Activated CD4-positive, alpha-beta memory T cell treated with anti-CD3 and anti-CD28 coated beads for 36 hours (primary cell): ENCODE data around the gene RCL1. TPM values are rescaled to one million over a fixed set of nuclear protein-coding genes. Genes with fewer than 3 reads are reported as not detected.
"Not testable (repeated sequence)": the region's sequence is repeated elsewhere in the genome, so short reads cannot be mapped to it uniquely, and the experiment has no call there.

Source experiments
- CTCF ChIA-PET: fragments of 350-600 bp; sonication (Branson Sonifier 250); formaldehyde crosslinking; loops from one replicate; lab custom pipeline; 2021; ENCODE audit warnings: antibody characterized with exemption, inconsistent platforms; lab: Charles Lee
- POLR2A ChIA-PET: fragments of 350-600 bp; sonication (Branson Sonifier 250); formaldehyde crosslinking; loops from one replicate; lab custom pipeline; 2021; ENCODE audit warnings: antibody characterized with exemption; lab: Charles Lee
- DNase-seq: peaks from one replicate; pipeline ENCODE4 v3.0.0-alpha.2; 2020
- H3K27ac Mint-ChIP-seq: one replicate; pipeline ENCODE4 v1.8.0; 2021; ENCODE audit warnings: mixed read lengths
- H3K27me3 Mint-ChIP-seq: one replicate; pipeline ENCODE4 v1.8.0; 2021; ENCODE audit warnings: mixed read lengths
- H3K36me3 Mint-ChIP-seq: one replicate; pipeline ENCODE4 v1.8.0; 2021; ENCODE audit warnings: mixed read lengths
- H3K4me1 Mint-ChIP-seq: one replicate; pipeline ENCODE4 v1.8.0; 2021; ENCODE audit warnings: low read depth, mixed read lengths
- H3K4me3 Mint-ChIP-seq: one replicate; pipeline ENCODE4 v1.8.0; 2021; ENCODE audit warnings: mild to moderate bottlenecking, mixed read lengths
- H3K9me3 Mint-ChIP-seq: one replicate; pipeline ENCODE4 v1.8.0; 2021; ENCODE audit warnings: mixed read lengths
- intact Hi-C: fragments of 100-400 bp; cut with micrococcal nuclease; formaldehyde crosslinking; loops from one replicate; pipeline ENCODE4 v1.15.1; 2023
- total RNA-seq, 2 experiments: library from RNA; stranded (reverse); gene quantifications; one replicate each; pipeline ENCODE4 v1.2.3, GENCODE V29; 2021

RCL1 gene, protein sequence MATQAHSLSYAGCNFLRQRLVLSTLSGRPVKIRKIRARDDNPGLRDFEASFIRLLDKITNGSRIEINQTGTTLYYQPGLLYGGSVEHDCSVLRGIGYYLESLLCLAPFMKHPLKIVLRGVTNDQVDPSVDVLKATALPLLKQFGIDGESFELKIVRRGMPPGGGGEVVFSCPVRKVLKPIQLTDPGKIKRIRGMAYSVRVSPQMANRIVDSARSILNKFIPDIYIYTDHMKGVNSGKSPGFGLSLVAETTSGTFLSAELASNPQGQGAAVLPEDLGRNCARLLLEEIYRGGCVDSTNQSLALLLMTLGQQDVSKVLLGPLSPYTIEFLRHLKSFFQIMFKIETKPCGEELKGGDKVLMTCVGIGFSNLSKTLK
- 10 to 100 TPM; 26.0 to 28.2 TPM for total RNA-seq

DNA sequence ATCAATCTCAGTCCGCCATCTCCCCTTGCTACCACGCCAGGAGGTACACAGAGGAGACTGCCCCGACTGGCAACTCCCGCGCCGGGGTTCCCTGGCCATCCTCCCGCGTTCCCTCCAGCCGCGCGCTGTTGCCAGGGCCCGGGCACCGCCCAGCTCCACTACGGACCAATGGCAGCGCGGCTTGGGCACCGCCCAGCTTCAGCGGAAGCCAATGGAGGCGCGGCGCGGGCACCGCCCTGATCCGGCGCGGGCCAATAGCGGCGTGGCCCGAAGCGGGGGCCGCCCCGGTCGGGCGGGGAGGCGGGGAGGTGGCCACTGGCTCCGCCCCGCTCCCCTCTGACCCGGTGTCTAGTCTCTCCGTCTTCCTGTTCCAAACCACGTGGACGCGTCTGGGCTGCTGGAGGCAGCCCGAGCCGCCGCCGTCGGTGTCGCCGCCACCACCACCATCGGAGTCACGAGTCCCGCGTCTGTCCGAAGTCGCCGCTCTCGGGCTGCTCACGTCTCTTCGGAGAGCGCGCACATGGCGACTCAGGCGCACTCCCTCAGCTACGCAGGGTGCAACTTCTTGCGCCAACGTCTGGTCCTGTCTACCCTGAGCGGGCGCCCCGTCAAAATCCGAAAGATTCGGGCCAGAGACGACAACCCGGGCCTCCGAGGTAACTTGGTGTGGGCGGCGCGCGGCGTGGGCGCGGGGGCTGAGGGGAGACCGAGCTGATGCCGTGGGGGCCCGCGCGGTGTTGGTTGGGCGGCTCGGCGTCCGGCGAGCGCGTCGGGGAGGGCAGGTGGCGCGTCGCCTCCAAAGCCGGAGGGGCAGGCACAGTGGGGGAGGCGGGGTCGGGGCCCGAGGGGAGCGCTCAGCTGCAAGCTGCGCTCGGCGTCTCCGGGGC is at the start of gene RCL1:
Gene RCL1 (plus strand): TSS at position 373 of the 887 bp plus-strand sequence. CDS start 148 bp downstream, at position 521.
- Mint-ChIP-seq H3K27ac (peak within 1 kb of the TSS; percentile 86), H3K36me3 (peaks cover 4% of the 10 kb centered on the region), H3K27me3 (no peaks in the 10 kb centered on the region), H3K4me1 (peaks cover 49% of the 10 kb centered on the region), H3K4me3 (peak within 1 kb of the TSS; percentile 93), H3K9me3 (no peaks in the 10 kb centered on the region)
- CTCF ChIA-PET = interaction anchor here (1.0 to 7.1 kb wide), 10 partner anchors 30 to 835 kb away, joined by 3 to 37 read pairs (median 5); partner anchors contain the start of genes CD274 and JAK2
- POLR2A ChIA-PET = interaction anchor here (0.7 to 2.4 kb wide), 10 partner anchors 32 to 192 kb away, joined by 3 to 16 read pairs (median 3); partner anchors contain the start of gene JAK2
- intact Hi-C loops = loop anchor here (1.0 to 5.0 kb wide), 10 partner anchors 22 to 1889 kb away; partner anchors contain the start of genes AK3, CDC37L1 and JAK2
- peak; percentile 98 for DNase-seq

DNA sequence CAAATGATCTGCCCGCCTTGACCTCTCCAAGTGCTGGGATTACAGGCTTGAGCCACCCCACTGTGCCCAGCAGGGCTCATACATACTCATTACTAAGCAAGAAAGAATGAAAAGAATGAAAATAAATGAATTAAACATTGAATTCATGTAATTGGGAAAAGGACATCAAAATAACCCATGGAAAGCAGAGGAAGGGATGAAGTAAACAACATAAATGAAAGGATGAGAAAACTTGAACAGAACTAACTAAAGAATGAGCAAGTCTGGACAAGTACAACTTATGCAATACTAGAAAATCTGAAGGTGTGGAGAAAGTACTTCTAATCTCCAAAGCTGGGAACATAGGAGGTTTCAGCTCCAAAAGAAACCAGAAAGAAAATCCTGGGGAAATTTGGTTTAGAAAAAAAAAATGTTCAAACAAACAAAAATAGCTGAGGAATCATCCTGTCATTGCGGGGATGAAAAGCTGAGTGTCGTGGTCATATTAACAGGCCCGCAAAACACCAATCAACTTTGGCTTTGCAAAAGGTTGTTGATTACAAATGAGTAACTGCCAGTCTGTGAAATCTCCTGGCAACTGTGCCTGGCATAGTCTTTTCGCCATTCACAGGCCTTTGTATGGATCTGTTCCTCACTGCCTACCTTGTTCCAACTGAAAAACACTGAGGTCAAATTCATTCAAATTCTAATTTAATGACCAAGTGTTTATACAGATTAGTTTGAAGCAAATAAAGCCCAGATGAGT is 49.4 kb upstream of the RCL1 start:
- intact Hi-C loops = loop anchor here (5.0 to 10.0 kb wide), 4 partner anchors 239 to 841 kb away; partner anchors contain the start of genes GLIS3 and PLGRKT
- Mint-ChIP-seq H3K4me3 (no peak overlapping the region), H3K27ac (no peak overlapping the region), H3K4me1 (peaks cover 40% of the 10 kb centered on the region), H3K36me3 (no peaks in the 10 kb centered on the region), H3K27me3 (no peaks in the 10 kb centered on the region), H3K9me3 (no peaks in the 10 kb centered on the region)
- POLR2A ChIA-PET = interaction anchor here (0.7 kb wide), 1 partner anchor 76 kb away, joined by 4 read pairs; no protein-coding TSS in a partner anchor
- CTCF ChIA-PET = interaction anchor here (1.6 kb wide), 1 partner anchor 15 kb away, joined by 4 read pairs; no protein-coding TSS in a partner anchor
- no peak for DNase-seq

DNA sequence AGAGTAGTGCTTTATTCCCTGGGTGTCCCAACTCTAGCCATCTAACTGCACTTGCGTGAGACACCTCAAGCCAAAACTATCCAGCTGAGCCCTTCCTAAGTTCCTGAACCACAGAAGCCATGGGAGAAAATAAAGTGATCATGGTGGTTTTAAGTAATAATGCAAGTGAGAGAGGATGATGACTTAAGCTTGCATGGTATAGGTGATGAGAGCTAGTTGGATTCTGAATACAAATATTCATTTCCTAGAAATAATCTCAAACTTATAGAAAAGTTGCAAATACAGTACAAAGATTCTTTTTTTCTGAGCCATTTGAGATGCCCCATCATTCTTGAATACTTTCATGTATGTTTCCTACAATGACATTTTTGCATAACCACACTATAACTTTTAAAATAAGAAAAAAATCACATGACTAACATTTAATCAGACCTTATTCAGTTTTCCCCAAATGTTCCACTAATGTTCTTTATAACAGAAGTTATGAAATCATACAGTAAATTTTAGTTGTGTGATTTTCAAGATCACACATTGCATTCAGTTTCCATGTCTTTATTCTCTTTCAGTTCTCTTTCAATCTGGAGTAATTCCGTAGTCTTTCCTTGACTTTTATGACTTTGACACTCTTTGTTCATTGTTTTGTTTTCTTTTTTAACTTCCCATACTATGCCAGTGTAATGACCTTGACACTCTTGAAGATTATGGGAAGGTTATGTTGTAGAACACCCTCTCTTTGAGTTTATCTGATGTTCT is 46.3 kb upstream of the RCL1 start:
- H3K4me1 Mint-ChIP-seq = peaks cover 29% of the 10 kb centered on the region
- intact Hi-C loops = loop anchor here (2.0 to 10.0 kb wide), 4 partner anchors 86 to 838 kb away; partner anchors contain the start of gene GLIS3
- H3K4me3 Mint-ChIP-seq = no peak overlapping the region
- no peak overlapping the region for H3K27ac Mint-ChIP-seq
- POLR2A ChIA-PET = interaction anchor here (1.0 kb wide), 1 partner anchor 1106 kb away, joined by 3 read pairs; no protein-coding TSS in a partner anchor
- H3K9me3 Mint-ChIP-seq = no peaks in the 10 kb centered on the region
- DNase-seq = no peak
- no peaks in the 10 kb centered on the region for H3K36me3 Mint-ChIP-seq
- CTCF ChIA-PET = interaction anchor here (1.3 to 3.6 kb wide), 4 partner anchors 13 to 440 kb away, joined by 3 to 19 read pairs (median 4); no protein-coding TSS in a partner anchor
- H3K27me3 Mint-ChIP-seq = no peaks in the 10 kb centered on the region

DNA sequence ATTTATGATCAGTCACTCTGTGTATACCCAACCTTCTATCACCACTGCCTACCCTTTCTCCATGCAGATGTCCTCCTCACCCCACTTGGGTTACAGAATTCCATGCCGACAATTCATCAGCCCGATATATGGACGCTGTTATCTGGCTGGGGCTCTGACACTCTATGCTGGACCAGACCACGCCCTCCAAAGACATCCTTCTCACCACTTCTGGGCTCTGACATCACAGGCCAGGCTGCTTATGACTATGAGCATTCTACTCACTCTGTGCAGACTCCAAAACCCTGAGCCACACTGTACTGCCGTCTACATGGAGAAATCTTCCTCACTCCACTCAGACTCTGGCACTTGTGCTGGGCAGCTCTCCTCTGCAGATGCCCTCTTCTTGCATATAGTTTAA is 44.1 kb upstream of the RCL1 start:
- POLR2A ChIA-PET = no interaction called here
- CTCF ChIA-PET = interaction anchor here (0.9 to 4.6 kb wide), 7 partner anchors 8 to 840 kb away, joined by 3 to 33 read pairs (median 11); partner anchors contain the start of gene AK3
- no peak for DNase-seq
- intact Hi-C loops = loop anchor here (5.0 to 10.0 kb wide), 3 partner anchors 189 to 836 kb away; partner anchors contain the start of gene GLIS3
- H3K36me3 Mint-ChIP-seq = no peaks in the 10 kb centered on the region
- H3K27me3 Mint-ChIP-seq = no peaks in the 10 kb centered on the region
- H3K27ac Mint-ChIP-seq = no peak overlapping the region
- H3K4me1 Mint-ChIP-seq = peaks cover 22% of the 10 kb centered on the region
- H3K9me3 Mint-ChIP-seq = no peaks in the 10 kb centered on the region
- no peak overlapping the region for H3K4me3 Mint-ChIP-seq

DNA sequence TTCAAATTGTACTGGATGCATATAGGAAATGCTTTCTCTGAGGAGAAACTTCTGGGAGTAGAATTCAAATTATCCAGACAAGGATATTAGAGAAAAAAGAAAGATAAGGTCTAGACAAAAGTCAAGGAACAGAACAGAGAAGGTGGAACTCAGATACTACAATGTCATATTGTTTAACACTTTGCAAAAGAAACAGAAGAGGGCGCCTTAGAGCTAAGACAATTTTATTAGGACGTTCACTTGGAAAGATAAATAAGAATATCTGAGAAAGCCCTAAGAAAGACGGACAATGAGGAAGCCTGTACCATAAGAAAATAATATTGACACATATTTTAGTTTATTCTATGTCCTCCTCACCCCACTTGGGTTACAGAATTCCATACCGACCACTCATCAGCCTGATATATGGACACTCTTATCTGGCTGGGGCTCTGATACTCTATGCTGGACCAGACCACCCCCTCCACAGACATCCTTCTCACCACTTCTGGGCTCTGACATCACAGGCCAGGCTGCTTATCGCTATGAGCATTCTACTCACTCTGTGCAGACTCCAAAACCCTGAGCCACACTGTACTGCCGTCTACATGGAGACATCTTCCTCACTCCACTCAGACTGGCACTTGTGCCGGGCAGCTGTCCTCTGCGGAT is 42.6 kb upstream of the RCL1 start:
- no peaks in the 10 kb centered on the region for H3K9me3 Mint-ChIP-seq
- no peaks in the 10 kb centered on the region for H3K36me3 Mint-ChIP-seq
- H3K27ac Mint-ChIP-seq = no peak overlapping the region
- H3K27me3 Mint-ChIP-seq = no peaks in the 10 kb centered on the region
- POLR2A ChIA-PET = no interaction called here
- intact Hi-C loops = loop anchor here (10.0 kb wide), 1 partner anchor 365 kb away; no protein-coding TSS in a partner anchor
- CTCF ChIA-PET = interaction anchor here (0.7 to 4.6 kb wide), 12 partner anchors 9 to 845 kb away, joined by 3 to 33 read pairs (median 4); partner anchors contain the start of gene AK3
- no peak for DNase-seq
- H3K4me1 Mint-ChIP-seq = peaks cover 20% of the 10 kb centered on the region
- no peak overlapping the region for H3K4me3 Mint-ChIP-seq

DNA sequence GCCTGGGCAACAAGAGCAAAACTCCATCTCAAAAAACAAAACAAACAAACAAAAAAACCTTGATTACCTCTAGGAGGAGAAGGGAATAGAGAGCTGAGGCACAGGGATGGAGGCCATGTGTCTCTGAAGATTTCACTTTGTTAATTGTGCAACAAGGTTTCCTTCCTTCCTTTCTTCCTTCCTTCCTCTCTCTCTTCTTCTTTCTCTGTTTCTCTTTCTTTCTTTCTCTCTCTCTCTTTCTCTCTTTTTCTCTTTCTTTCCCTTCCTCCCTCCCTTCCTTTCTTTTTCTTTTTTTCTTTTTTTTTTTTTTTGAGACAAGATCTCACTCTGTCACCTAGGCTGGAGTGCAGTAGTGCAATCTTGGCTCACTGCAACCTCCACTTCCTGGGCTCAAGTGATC is 38.2 kb upstream of the RCL1 start:
- CTCF ChIA-PET = interaction anchor here (1.7 to 3.2 kb wide), 3 partner anchors 9 to 846 kb away, joined by 6 to 10 read pairs (median 9); no protein-coding TSS in a partner anchor
- DNase-seq, H3K4me3 Mint-ChIP-seq, H3K27me3 Mint-ChIP-seq, H3K4me1 Mint-ChIP-seq, H3K9me3 Mint-ChIP-seq, H3K27ac Mint-ChIP-seq, H3K36me3 Mint-ChIP-seq, POLR2A ChIA-PET: not testable (repeated sequence)
- intact Hi-C loops = loop anchor here (10.0 kb wide), 1 partner anchor 370 kb away; no protein-coding TSS in a partner anchor

DNA sequence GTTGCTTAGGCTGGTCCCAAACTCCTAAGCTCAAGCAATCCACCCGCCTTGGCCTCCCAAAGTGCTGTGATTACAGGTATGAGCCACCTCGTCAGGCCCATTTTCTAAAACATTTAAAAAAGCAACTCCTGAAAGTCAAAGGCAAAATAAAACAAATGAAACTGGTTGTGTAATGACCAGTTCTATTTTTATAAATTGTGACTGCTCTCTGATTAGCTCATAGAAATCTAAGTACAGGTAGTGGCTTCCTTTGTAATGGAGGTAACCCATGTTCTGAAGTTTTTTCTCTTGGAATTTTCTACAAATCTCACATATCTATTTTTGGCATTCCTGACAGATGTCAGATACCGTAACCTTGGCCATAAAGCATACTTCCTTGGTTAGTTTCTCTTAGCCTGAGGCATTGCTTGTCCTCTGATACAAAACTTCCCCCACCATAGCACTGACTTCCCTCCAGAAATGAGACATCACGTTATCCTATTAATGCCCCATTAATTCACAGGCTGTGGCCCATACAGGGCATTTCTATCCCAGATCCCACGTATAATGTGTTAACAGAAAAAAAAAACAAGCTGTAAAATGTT is 37.6 kb upstream of the RCL1 start:
- CTCF ChIA-PET = interaction anchor here (0.6 to 3.2 kb wide), 5 partner anchors 8 to 846 kb away, joined by 3 to 10 read pairs (median 6); no protein-coding TSS in a partner anchor
- DNase-seq = no peak
- Mint-ChIP-seq H3K27me3 (no peaks in the 10 kb centered on the region), H3K4me3 (no peak overlapping the region), H3K4me1 (peaks cover 3% of the 10 kb centered on the region), H3K27ac (no peak overlapping the region), H3K36me3 (no peaks in the 10 kb centered on the region), H3K9me3 (no peaks in the 10 kb centered on the region)
- intact Hi-C loops = loop anchor here (10.0 kb wide), 1 partner anchor 370 kb away; no protein-coding TSS in a partner anchor
- POLR2A ChIA-PET = no interaction called here

DNA sequence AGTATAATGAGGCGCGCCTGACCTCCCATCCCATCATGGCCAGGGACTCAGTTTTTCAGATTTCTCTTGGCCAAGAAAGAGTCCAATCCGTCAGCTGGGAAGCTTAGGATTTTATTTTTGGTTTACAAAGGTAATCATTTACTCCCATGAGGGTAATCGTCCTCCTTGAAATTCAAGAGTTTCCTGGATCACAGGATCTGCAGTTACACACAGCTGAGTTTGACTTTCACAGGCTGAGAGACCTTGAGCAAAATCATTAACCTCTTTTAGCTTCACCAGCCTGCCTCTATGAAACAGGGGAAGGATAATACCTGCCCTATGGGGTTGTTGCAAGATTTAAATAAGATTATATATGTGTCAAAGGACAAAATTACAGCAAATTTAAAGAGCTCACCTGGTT is 36.3 kb upstream of the RCL1 start:
- H3K4me3 Mint-ChIP-seq = no peak overlapping the region
- DNase-seq = no peak
- H3K27me3 Mint-ChIP-seq = peaks cover 1% of the 10 kb centered on the region
- CTCF ChIA-PET = interaction anchor here (0.6 to 1.7 kb wide), 3 partner anchors 14 to 845 kb away, joined by 3 to 9 read pairs (median 3); no protein-coding TSS in a partner anchor
- intact Hi-C loops = loop anchor here (10.0 kb wide), 1 partner anchor 372 kb away; no protein-coding TSS in a partner anchor
- no peaks in the 10 kb centered on the region for H3K9me3 Mint-ChIP-seq
- H3K4me1 Mint-ChIP-seq = peaks cover 3% of the 10 kb centered on the region
- POLR2A ChIA-PET = no interaction called here
- no peaks in the 10 kb centered on the region for H3K36me3 Mint-ChIP-seq
- no peak overlapping the region for H3K27ac Mint-ChIP-seq

DNA sequence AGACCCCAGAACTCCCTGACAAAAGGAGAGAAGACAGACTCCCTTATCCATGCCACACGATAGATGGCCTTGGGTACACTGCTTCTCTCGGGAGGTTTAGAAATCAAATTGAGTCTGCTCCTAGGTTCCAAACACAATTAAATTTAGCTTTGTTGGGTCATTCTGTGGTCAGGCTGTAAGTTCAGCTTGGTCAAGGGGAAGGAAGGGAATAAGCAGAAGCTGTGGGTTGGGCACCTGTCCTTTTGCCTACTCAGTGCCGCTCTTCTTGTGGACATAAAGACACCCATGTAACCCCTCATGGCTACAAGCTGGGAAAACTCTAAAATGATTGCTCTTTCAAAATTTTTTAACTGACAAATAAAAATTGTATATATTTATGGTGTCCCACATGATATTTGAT is 32.6 kb upstream of the RCL1 start:
- Mint-ChIP-seq H3K27me3 (peaks cover 3% of the 10 kb centered on the region), H3K36me3 (no peaks in the 10 kb centered on the region), H3K4me1 (peaks cover 11% of the 10 kb centered on the region), H3K9me3 (no peaks in the 10 kb centered on the region), H3K27ac (no peak overlapping the region), H3K4me3 (no peak overlapping the region)
- ChIA-PET POLR2A (interaction anchor here (1.1 kb wide), 1 partner anchor 677 kb away, joined by 3 read pairs; the partner anchor contains the start of gene PLGRKT), CTCF (interaction anchor here (0.6 to 6.5 kb wide), 32 partner anchors 10 to 840 kb away, joined by 3 to 106 read pairs (median 4); partner anchors contain the start of genes INSL6, JAK2 and RCL1)
- no peak for DNase-seq
- intact Hi-C loops = loop anchor here (5.0 kb wide), 5 partner anchors 87 to 677 kb away; partner anchors contain the start of gene PLGRKT
